ENCODE results near the gene CUL4A. TPM values are rescaled to one million over a fixed set of nuclear protein-coding genes. Genes with fewer than 3 reads are reported as not detected.

Gene CUL4A
- total and polyA plus RNA-seq, 9 of the 15 experiments (the other 6 are each of a cell fraction or from before 2014, with no cell fraction given), result 21.1 to 92.0 (median 63.2) TPM

DNA sequence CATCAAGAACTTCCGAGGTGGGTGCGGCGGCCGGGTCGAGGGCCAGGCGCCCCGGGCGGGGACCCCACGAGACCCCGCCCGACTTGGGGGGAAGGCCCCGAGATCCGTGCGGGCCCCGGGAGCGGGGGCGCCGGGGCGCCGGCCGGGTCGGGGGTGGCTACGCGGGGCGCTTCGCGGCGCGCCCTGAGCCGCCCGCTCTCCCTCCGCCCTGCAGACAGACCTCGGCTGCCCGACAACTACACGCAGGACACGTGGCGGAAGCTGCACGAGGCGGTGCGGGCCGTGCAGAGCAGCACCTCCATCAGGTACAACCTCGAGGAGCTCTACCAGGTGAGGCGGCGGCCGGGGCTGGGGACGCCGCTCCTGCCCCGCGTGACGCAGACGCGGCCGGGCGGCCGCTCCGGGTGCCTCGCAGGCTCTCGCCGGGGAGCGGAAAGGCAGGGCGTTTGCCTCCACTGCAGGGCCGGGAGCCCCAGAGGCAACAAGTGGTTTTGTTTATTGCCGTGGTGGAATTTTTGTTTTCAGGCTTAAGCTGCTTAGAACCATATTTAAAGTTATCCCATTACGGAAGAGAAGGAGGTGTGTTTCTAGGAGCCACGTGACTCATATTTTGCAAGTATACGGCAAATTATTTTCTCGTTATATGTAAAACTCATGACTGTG is 477 bp downstream of the CUL4A start (continued):
- TF ChIP-seq PHF21A (IDR thresholded peaks at IDR 0.05; ENCODE audit: borderline replicate concordance, low read depth), result no peak
- TF ChIP-seq CBX1 (IDR thresholded peaks at IDR 0.05; ENCODE audit: low read depth), result no peak
- TF ChIP-seq TOE1 (IDR thresholded peaks at IDR 0.05; ENCODE audit: borderline replicate concordance), result peak; percentile 67; the same call in 1 of the 2 replicates
- no peak for TF ChIP-seq TOE1 (CRISPR knock-in tag; IDR thresholded peaks at IDR 0.05; ENCODE audit: borderline replicate concordance, low read depth)
- TF ChIP-seq MCM7 (IDR thresholded peaks at IDR 0.05), result no peak
- peak; percentile 60 for TF ChIP-seq RBFOX2 (IDR thresholded peaks at IDR 0.05; ENCODE audit: low read depth, low read length)
- TF ChIP-seq, protein P1, sequence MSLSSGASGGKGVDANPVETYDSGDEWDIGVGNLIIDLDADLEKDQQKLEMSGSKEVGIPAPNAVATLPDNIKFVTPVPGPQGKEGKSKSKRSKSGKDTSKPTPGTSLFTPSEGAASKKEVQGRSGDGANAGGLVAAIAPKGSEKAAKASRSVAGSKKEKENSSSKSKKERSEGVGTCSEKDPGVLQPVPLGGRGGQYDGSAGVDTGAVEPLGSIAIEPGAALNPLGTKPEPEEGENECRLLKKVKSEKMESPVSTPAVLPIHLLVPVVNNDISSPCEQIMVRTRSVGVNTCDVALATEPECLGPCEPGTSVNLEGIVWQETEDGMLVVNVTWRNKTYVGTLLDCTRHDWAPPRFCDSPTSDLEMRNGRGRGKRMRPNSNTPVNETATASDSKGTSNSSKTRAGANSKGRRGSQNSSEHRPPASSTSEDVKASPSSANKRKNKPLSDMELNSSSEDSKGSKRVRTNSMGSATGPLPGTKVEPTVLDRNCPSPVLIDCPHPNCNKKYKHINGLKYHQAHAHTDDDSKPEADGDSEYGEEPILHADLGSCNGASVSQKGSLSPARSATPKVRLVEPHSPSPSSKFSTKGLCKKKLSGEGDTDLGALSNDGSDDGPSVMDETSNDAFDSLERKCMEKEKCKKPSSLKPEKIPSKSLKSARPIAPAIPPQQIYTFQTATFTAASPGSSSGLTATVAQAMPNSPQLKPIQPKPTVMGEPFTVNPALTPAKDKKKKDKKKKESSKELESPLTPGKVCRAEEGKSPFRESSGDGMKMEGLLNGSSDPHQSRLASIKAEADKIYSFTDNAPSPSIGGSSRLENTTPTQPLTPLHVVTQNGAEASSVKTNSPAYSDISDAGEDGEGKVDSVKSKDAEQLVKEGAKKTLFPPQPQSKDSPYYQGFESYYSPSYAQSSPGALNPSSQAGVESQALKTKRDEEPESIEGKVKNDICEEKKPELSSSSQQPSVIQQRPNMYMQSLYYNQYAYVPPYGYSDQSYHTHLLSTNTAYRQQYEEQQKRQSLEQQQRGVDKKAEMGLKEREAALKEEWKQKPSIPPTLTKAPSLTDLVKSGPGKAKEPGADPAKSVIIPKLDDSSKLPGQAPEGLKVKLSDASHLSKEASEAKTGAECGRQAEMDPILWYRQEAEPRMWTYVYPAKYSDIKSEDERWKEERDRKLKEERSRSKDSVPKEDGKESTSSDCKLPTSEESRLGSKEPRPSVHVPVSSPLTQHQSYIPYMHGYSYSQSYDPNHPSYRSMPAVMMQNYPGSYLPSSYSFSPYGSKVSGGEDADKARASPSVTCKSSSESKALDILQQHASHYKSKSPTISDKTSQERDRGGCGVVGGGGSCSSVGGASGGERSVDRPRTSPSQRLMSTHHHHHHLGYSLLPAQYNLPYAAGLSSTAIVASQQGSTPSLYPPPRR (CRISPR knock-in tag; IDR thresholded peaks at IDR 0.05; ENCODE audit: borderline replicate concordance), result no peak
- no peak for TF ChIP-seq TAF15 (IDR thresholded peaks at IDR 0.05; ENCODE audit: low read depth, low read length)
- 0 out of 2 replicates have a peak, but pooled peaks have one; percentile 17 for TF ChIP-seq ATF7 (IDR thresholded peaks at IDR 0.05)
- TF ChIP-seq, protein P2, sequence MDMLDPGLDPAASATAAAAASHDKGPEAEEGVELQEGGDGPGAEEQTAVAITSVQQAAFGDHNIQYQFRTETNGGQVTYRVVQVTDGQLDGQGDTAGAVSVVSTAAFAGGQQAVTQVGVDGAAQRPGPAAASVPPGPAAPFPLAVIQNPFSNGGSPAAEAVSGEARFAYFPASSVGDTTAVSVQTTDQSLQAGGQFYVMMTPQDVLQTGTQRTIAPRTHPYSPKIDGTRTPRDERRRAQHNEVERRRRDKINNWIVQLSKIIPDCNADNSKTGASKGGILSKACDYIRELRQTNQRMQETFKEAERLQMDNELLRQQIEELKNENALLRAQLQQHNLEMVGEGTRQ (CRISPR knock-in tag; IDR thresholded peaks at IDR 0.05), result peak; percentile 57
- no peak for TF ChIP-seq NCOA2 (IDR thresholded peaks at IDR 0.05; ENCODE audit: partially characterized antibody in 2 of 2)
- TF ChIP-seq CHD1 (IDR thresholded peaks at IDR 0.05; ENCODE audit: low read length), result peak; percentile 75

Measured in K562 (cell line).